Activated naive CD8-positive, alpha-beta T cell treated with anti-CD3 and anti-CD28 coated beads, Interleukin-2, amount 10 ng/mL, durations not matched to agents 7 days and 5 days (primary cell): ENCODE measurements around the gene ZEB2. TPM values are rescaled to one million over a fixed set of nuclear protein-coding genes. Genes with fewer than 3 reads are reported as not detected.

ENCODE experiments used
- ATAC-seq: fragments of 150-1000 bp; cut with Tn5 transposase; one replicate; pipeline ENCODE4 v1.10.0; 2021; ENCODE audit warnings: low read depth, moderate library complexity
- POLR2A ChIA-PET: fragments of 350-600 bp; sonication (Branson Sonifier 250); formaldehyde crosslinking; loops from one replicate; lab custom pipeline; 2021; ENCODE audit warnings: antibody characterized with exemption; lab: Charles Lee
- DNase-seq: peaks from one replicate; pipeline ENCODE4 v3.0.0; 2021
- H3K27ac Mint-ChIP-seq: one replicate; pipeline ENCODE4 v1.8.0; 2022; ENCODE audit warnings: mild to moderate bottlenecking, mixed read lengths
- H3K27me3 Mint-ChIP-seq: one replicate; pipeline ENCODE4 v1.8.0; 2022; ENCODE audit warnings: mild to moderate bottlenecking, moderate library complexity, mixed read lengths
- H3K36me3 Mint-ChIP-seq: one replicate; pipeline ENCODE4 v1.8.0; 2021; ENCODE audit warnings: mild to moderate bottlenecking, mixed read lengths
- H3K4me1 Mint-ChIP-seq: one replicate; pipeline ENCODE4 v1.8.0; 2021; ENCODE audit warnings: mixed read lengths
- H3K4me3 Mint-ChIP-seq: one replicate; pipeline ENCODE4 v1.8.0; 2022; ENCODE audit warnings: mild to moderate bottlenecking, moderate library complexity, mixed read lengths
- H3K9me3 Mint-ChIP-seq: one replicate; pipeline ENCODE4 v1.8.0; 2021; ENCODE audit warnings: mixed read lengths
- total RNA-seq, 2 experiments: library from RNA; stranded (reverse); gene quantifications; one replicate each; pipeline ENCODE4 v1.2.3, GENCODE V29; 2021

Gene ZEB2
- total RNA-seq, 2 experiments from 2014 or later, result 17.8 to 19.6 TPM

- peaks cover 34% of the 10 kb centered on the region for H3K27me3 Mint-ChIP-seq
- DNase-seq (no peak), ATAC-seq (no peak)
- no peak overlapping the region for H3K27ac Mint-ChIP-seq
- peaks cover 2% of the 10 kb centered on the region for H3K4me1 Mint-ChIP-seq
- POLR2A ChIA-PET, result no interaction called here
- H3K4me3 Mint-ChIP-seq, result peak overlapping the region; percentile 67
- no peaks in the 10 kb centered on the region for H3K9me3 Mint-ChIP-seq
- H3K36me3 Mint-ChIP-seq, result no peaks in the 10 kb centered on the region
Measured at GRCh38 chr2:144515099-144515695, 4.7 kb downstream of the ZEB2 start.

GRCh38 chr2:144514616-144515091, 5.3 kb downstream of the ZEB2 start:
- no peaks in the 10 kb centered on the region for H3K36me3 Mint-ChIP-seq
- DNase-seq (no peak), ATAC-seq (no peak)
- H3K27ac Mint-ChIP-seq, result no peak overlapping the region
- peaks cover 2% of the 10 kb centered on the region for H3K4me1 Mint-ChIP-seq
- H3K4me3 Mint-ChIP-seq, result no peak overlapping the region
- H3K9me3 Mint-ChIP-seq, result no peaks in the 10 kb centered on the region
- peaks cover 34% of the 10 kb centered on the region for H3K27me3 Mint-ChIP-seq
- POLR2A ChIA-PET, result no interaction called here

- Mint-ChIP-seq H3K9me3 (no peaks in the 10 kb centered on the region), H3K4me3 (no peak overlapping the region), H3K27me3 (peaks cover 34% of the 10 kb centered on the region), H3K36me3 (no peaks in the 10 kb centered on the region), H3K4me1 (peaks cover 2% of the 10 kb centered on the region), H3K27ac (no peak overlapping the region)
- ATAC-seq (no peak), DNase-seq (no peak)
- POLR2A ChIA-PET, result no interaction called here
Measured at GRCh38 chr2:144513388-144514101, 6.4 kb downstream of the ZEB2 start.

- Mint-ChIP-seq H3K27ac (no peak overlapping the region), H3K36me3 (no peaks in the 10 kb centered on the region), H3K4me1 (peaks cover 2% of the 10 kb centered on the region), H3K9me3 (no peaks in the 10 kb centered on the region), H3K27me3 (peaks cover 36% of the 10 kb centered on the region), H3K4me3 (no peak overlapping the region)
- no peak for DNase-seq
- POLR2A ChIA-PET, result no interaction called here
- ATAC-seq, result no peak
Measured at GRCh38 chr2:144512891-144513351, 7.0 kb downstream of the ZEB2 start.

- POLR2A ChIA-PET, result no interaction called here
- Mint-ChIP-seq H3K27me3 (peaks cover 40% of the 10 kb centered on the region), H3K36me3 (no peaks in the 10 kb centered on the region), H3K4me1 (peaks cover 5% of the 10 kb centered on the region), H3K9me3 (no peaks in the 10 kb centered on the region), H3K4me3 (no peak overlapping the region), H3K27ac (no peak overlapping the region)
- no peak for ATAC-seq
- DNase-seq, result no peak
Measured at GRCh38 chr2:144512470-144512869, 7.4 kb downstream of the ZEB2 start.

- POLR2A ChIA-PET, result no interaction called here
- peaks cover 44% of the 10 kb centered on the region for H3K27me3 Mint-ChIP-seq
- H3K36me3 Mint-ChIP-seq, result no peaks in the 10 kb centered on the region
Measured at GRCh38 chr2:144511937-144512336, 8.0 kb downstream of the ZEB2 start.

GRCh38 chr2:144511226-144511810, 8.6 kb downstream of the ZEB2 start:
- Mint-ChIP-seq H3K9me3 (no peaks in the 10 kb centered on the region), H3K4me1 (peaks cover 7% of the 10 kb centered on the region), H3K27me3 (peaks cover 43% of the 10 kb centered on the region), H3K4me3 (no peak overlapping the region), H3K36me3 (no peaks in the 10 kb centered on the region), H3K27ac (no peak overlapping the region)
- POLR2A ChIA-PET, result no interaction called here
- DNase-seq (no peak), ATAC-seq (no peak)

More at GRCh38 chr2:144511937-144512336, 8.0 kb downstream of the ZEB2 start:
- no peaks in the 10 kb centered on the region for H3K9me3 Mint-ChIP-seq
- peaks cover 6% of the 10 kb centered on the region for H3K4me1 Mint-ChIP-seq
- DNase-seq, result no peak
- no peak overlapping the region for H3K4me3 Mint-ChIP-seq
- no peak overlapping the region for H3K27ac Mint-ChIP-seq
- no peak for ATAC-seq

- Mint-ChIP-seq H3K36me3 (no peaks in the 10 kb centered on the region), H3K27ac (no peak overlapping the region), H3K9me3 (no peaks in the 10 kb centered on the region), H3K4me3 (no peak overlapping the region), H3K4me1 (peaks cover 6% of the 10 kb centered on the region), H3K27me3 (peaks cover 37% of the 10 kb centered on the region)
- ATAC-seq, result no peak
- DNase-seq, result no peak
- POLR2A ChIA-PET, result no interaction called here
Measured at GRCh38 chr2:144510294-144510991, 9.5 kb downstream of the ZEB2 start.

GRCh38 chr2:144509879-144510221, 10.1 kb downstream of the ZEB2 start:
- Mint-ChIP-seq H3K4me1 (peaks cover 9% of the 10 kb centered on the region), H3K27me3 (peaks cover 38% of the 10 kb centered on the region), H3K4me3 (no peak overlapping the region), H3K9me3 (no peaks in the 10 kb centered on the region), H3K27ac (no peak overlapping the region), H3K36me3 (no peaks in the 10 kb centered on the region)
- POLR2A ChIA-PET, result no interaction called here
- no peak for ATAC-seq
- DNase-seq, result no peak

GRCh38 chr2:144509001-144509878, 10.7 kb downstream of the ZEB2 start:
- H3K27me3 Mint-ChIP-seq, result peaks cover 37% of the 10 kb centered on the region
- H3K4me1 Mint-ChIP-seq, result peaks cover 9% of the 10 kb centered on the region
- H3K27ac Mint-ChIP-seq, result no peak overlapping the region
- no peak for ATAC-seq
- DNase-seq, result no peak
- peaks cover 1% of the 10 kb centered on the region for H3K36me3 Mint-ChIP-seq
- no peaks in the 10 kb centered on the region for H3K9me3 Mint-ChIP-seq
- H3K4me3 Mint-ChIP-seq, result no peak overlapping the region
- POLR2A ChIA-PET, result no interaction called here

GRCh38 chr2:144508172-144508851, 11.6 kb downstream of the ZEB2 start:
- H3K27ac Mint-ChIP-seq, result no peak overlapping the region
- ATAC-seq, result no peak
- no peak for DNase-seq
- peaks cover 9% of the 10 kb centered on the region for H3K4me1 Mint-ChIP-seq
- H3K4me3 Mint-ChIP-seq, result no peak overlapping the region
- peaks cover 30% of the 10 kb centered on the region for H3K27me3 Mint-ChIP-seq
- no peaks in the 10 kb centered on the region for H3K9me3 Mint-ChIP-seq
- H3K36me3 Mint-ChIP-seq, result peaks cover 1% of the 10 kb centered on the region
- POLR2A ChIA-PET, result no interaction called here

- Mint-ChIP-seq H3K4me3 (no peak overlapping the region), H3K27me3 (peaks cover 27% of the 10 kb centered on the region), H3K36me3 (peaks cover 1% of the 10 kb centered on the region), H3K9me3 (no peaks in the 10 kb centered on the region), H3K27ac (no peak overlapping the region), H3K4me1 (peaks cover 9% of the 10 kb centered on the region)
- POLR2A ChIA-PET, result no interaction called here
- DNase-seq, result no peak
- ATAC-seq, result no peak
Measured at GRCh38 chr2:144507441-144508171, 12.3 kb downstream of the ZEB2 start.
